ENCODE results near the gene LAMB1.
A peak's percentile ranks its signal among the peaks of the same experiment; 100 is the strongest.

The LAMB1 gene

DNA sequence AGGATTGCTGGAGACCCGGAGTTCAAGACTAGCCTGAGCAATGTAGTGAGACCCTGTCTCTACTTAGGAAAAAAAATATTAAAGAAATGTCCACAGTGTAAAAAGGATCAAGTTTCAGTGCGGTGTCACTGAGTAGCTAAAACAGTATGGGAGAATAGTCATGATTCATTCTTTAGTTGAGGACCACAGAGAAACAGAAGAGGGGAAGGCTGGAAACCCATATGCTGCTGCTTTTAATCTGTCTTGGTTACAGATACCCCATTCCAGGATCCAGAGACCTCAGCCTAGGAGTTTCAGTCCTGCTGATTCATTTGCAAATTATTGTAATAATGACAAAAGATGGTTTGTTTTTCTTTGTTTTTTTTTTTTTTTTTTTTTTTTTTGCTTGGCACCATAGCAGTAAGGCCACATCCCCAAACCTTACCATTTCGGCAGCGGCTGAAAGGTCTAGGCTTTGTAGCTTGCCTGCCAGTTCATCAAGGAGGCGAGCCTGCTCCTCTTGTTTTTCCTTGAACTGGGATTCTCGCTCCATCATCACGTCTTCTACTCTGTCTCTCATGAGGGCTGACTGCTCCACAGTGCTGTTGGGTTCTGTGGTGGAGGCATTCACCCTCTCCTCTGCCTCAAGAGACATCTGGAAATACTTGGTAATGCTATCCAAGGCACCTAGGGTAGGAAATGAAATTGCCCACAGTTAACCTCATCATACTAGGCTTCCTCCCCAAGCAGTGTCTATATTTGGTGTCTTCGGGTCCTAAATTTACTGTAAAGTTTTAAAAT is 67.8 kb downstream of the LAMB1 start:
- TF ChIP-seq, protein P1, sequence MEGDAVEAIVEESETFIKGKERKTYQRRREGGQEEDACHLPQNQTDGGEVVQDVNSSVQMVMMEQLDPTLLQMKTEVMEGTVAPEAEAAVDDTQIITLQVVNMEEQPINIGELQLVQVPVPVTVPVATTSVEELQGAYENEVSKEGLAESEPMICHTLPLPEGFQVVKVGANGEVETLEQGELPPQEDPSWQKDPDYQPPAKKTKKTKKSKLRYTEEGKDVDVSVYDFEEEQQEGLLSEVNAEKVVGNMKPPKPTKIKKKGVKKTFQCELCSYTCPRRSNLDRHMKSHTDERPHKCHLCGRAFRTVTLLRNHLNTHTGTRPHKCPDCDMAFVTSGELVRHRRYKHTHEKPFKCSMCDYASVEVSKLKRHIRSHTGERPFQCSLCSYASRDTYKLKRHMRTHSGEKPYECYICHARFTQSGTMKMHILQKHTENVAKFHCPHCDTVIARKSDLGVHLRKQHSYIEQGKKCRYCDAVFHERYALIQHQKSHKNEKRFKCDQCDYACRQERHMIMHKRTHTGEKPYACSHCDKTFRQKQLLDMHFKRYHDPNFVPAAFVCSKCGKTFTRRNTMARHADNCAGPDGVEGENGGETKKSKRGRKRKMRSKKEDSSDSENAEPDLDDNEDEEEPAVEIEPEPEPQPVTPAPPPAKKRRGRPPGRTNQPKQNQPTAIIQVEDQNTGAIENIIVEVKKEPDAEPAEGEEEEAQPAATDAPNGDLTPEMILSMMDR (conservative IDR thresholded peaks at IDR 0.05): no peak
- no peak overlapping the region for H3K27ac ChIP-seq

DNA sequence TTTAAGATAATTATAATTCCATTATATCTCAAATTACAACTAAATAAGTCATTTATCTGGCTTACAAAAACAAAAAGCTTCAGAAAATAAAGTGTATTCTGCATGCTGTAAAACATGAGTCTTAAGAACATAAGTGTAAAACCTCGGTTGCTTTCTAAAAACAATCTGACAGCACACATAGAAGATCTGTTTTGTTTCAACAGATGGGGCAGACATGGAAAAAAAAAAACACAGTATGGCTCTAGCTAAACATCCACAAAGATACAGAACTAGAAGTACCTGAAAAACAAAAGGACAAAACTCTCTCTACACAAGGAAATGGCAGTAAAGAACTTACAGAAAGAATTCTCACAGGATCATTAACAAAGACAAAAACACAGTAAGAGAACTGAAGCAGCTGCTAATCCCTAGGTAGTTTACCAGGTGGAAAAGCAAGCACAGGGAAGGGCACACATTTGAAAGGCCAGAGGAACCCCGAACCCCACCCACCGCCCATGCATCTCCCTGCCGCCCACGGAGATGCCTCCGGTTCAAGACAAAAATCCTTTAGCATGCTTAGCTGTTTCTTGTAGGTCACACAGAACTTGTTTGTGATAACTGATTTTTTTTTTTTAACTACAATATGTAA is 69.5 kb downstream of the LAMB1 start:
- TF ChIP-seq, protein P1 (conservative IDR thresholded peaks at IDR 0.05): no peak
- H3K27ac ChIP-seq: peak overlapping the region; percentile 10; the same call in 1 of the 2 replicates

GRCh38 chr7:107932805-107933204 is 70.2 kb downstream of the LAMB1 start:
- H3K27ac ChIP-seq: no peak overlapping the region
- TF ChIP-seq, protein P1 (conservative IDR thresholded peaks at IDR 0.05): no peak

- TF ChIP-seq, protein P1 (conservative IDR thresholded peaks at IDR 0.05): no peak
- H3K27ac ChIP-seq: no peak overlapping the region
Measured at GRCh38 chr7:107931740-107932515, 71.0 kb downstream of the LAMB1 start.

GRCh38 chr7:107926481-107926880 is 76.5 kb downstream of the LAMB1 start:
- TF ChIP-seq, protein P1 (conservative IDR thresholded peaks at IDR 0.05): no peak

GRCh38 chr7:107924841-107925504 is 78.0 kb downstream of the LAMB1 start:
- TF ChIP-seq, protein P1 (conservative IDR thresholded peaks at IDR 0.05): no peak
- H3K27ac ChIP-seq: no peak overlapping the region

More at GRCh38 chr7:107926481-107926880, 76.5 kb downstream of the LAMB1 start:
- no peak overlapping the region for H3K27ac ChIP-seq
